CD4-positive, alpha-beta T cell treated with Interleukin-2 at 100 ng/mL for 4 hours (primary cell): ENCODE results near the gene RBM48.
"Not testable (repeated sequence)": the region's sequence is repeated elsewhere in the genome, so short reads cannot be mapped to it uniquely, and the experiment has no call there.

ENCODE experiments used
- DNase-seq: peaks from one replicate; pipeline ENCODE4 v3.0.0-alpha.2; 2020; ENCODE audit warnings: low spot score

RBM48 gene

GRCh38 chr7:92545116-92545515 lies 16.5 kb downstream of the RBM48 start:
- DNase-seq, result not testable (repeated sequence)

- DNase-seq, result no peak
These were observed 18.4 kb downstream of the RBM48 start for GRCh38 chr7:92546856-92547497.

- no peak for DNase-seq
These were observed 19.0 kb downstream of the RBM48 start for GRCh38 chr7:92547579-92547978.

- DNase-seq, result no peak
These were observed 21.6 kb downstream of the RBM48 start for GRCh38 chr7:92550194-92550593.

- DNase-seq, result no peak
These were observed 28.7 kb downstream of the RBM48 start for GRCh38 chr7:92557249-92557648.

- DNase-seq, result no peak
These were observed 29.3 kb downstream of the RBM48 start for GRCh38 chr7:92557808-92558362.

GRCh38 chr7:92560602-92561001 lies 32.0 kb downstream of the RBM48 start:
- no peak for DNase-seq

- DNase-seq, result no peak
These were observed 34.8 kb downstream of the RBM48 start for GRCh38 chr7:92563345-92563744.

- no peak for DNase-seq
These were observed 38.9 kb downstream of the RBM48 start for GRCh38 chr7:92567460-92567859.

- DNase-seq, result no peak
These were observed 40.5 kb downstream of the RBM48 start for GRCh38 chr7:92569137-92569536.

- DNase-seq, result no peak
These were observed 47.7 kb downstream of the RBM48 start for GRCh38 chr7:92576296-92576695.

- no peak for DNase-seq
These were observed 54.4 kb downstream of the RBM48 start for GRCh38 chr7:92582948-92583347.

- no peak for DNase-seq
These were observed 56.4 kb downstream of the RBM48 start for GRCh38 chr7:92584953-92585352.

GRCh38 chr7:92586403-92586802 lies 57.8 kb downstream of the RBM48 start:
- no peak for DNase-seq

- no peak for DNase-seq
These were observed 58.2 kb downstream of the RBM48 start for GRCh38 chr7:92586841-92587240.
